GM18508 (cell line): ENCODE results near the gene RAPGEF5.

Source experiments
- ATAC-seq: cut with Tn5 transposase; IDR thresholded peaks from one replicate; pipeline ENCODE4 v1.9.1; 2021; ENCODE audit warnings: moderate number of reproducible peaks; ENCODE audit not compliant: insufficient read depth, unreplicated experiment

Gene RAPGEF5

GRCh38 chr7:22235134-22235533, 121.8 kb downstream of the RAPGEF5 start:
- no peak for ATAC-seq

- ATAC-seq, result no peak
Measured at GRCh38 chr7:22234227-22234626, 122.7 kb downstream of the RAPGEF5 start.

- ATAC-seq, result no peak
Measured at GRCh38 chr7:22231806-22232205, 125.1 kb downstream of the RAPGEF5 start.

- ATAC-seq, result no peak
Measured at GRCh38 chr7:22231141-22231540, 125.8 kb downstream of the RAPGEF5 start.

GRCh38 chr7:22230238-22230637, 126.7 kb downstream of the RAPGEF5 start:
- ATAC-seq, result no peak

GRCh38 chr7:22229148-22229547, 127.8 kb downstream of the RAPGEF5 start:
- ATAC-seq, result no peak

- no peak for ATAC-seq
Measured at GRCh38 chr7:22223807-22224206, 133.1 kb downstream of the RAPGEF5 start.

- ATAC-seq, result no peak
Measured at GRCh38 chr7:22220941-22221340, 136.0 kb downstream of the RAPGEF5 start.

- ATAC-seq, result no peak
Measured at GRCh38 chr7:22219739-22220493, 137.0 kb downstream of the RAPGEF5 start.

GRCh38 chr7:22219036-22219435, 137.9 kb downstream of the RAPGEF5 start:
- no peak for ATAC-seq

GRCh38 chr7:22216832-22217475, 140.0 kb downstream of the RAPGEF5 start:
- ATAC-seq, result no peak

- no peak for ATAC-seq
Measured at GRCh38 chr7:22216309-22216708, 140.6 kb downstream of the RAPGEF5 start.

- ATAC-seq, result no peak
Measured at GRCh38 chr7:22214000-22214399, 143.0 kb downstream of the RAPGEF5 start.

GRCh38 chr7:22213081-22213480, 143.9 kb downstream of the RAPGEF5 start:
- no peak for ATAC-seq

- no peak for ATAC-seq
Measured at GRCh38 chr7:22210967-22211366, 146.0 kb downstream of the RAPGEF5 start.

- ATAC-seq, result no peak
Measured at GRCh38 chr7:22210355-22210754, 146.6 kb downstream of the RAPGEF5 start.

- no peak for ATAC-seq
Measured at GRCh38 chr7:22208799-22209198, 148.2 kb downstream of the RAPGEF5 start.

- no peak for ATAC-seq
Measured at GRCh38 chr7:22207724-22208225, 149.2 kb downstream of the RAPGEF5 start.

- ATAC-seq, result no peak
Measured at GRCh38 chr7:22205631-22206030, 151.3 kb downstream of the RAPGEF5 start.

- no peak for ATAC-seq
Measured at GRCh38 chr7:22204312-22204711, 152.6 kb downstream of the RAPGEF5 start.

GRCh38 chr7:22202141-22202540, 154.8 kb downstream of the RAPGEF5 start:
- ATAC-seq, result no peak
